GM23338 (cell line): ENCODE measurements around the gene TST. TPM values are rescaled to one million over a fixed set of nuclear protein-coding genes. Genes with fewer than 3 reads are reported as not detected.

Experiments used
- ATAC-seq: fragments of 200-7000 bp; cut with Tn5 transposase; 3 replicates; pipeline ENCODE4 v1.9.1; 2020
- DNase-seq: peaks from one replicate; pipeline ENCODE4 v3.0.0-alpha.2; 2015; ENCODE audit warnings: low spot score
- H2AFZ ChIP-seq: fragments of 200-600 bp; sonication (generic); 2 replicates; pipeline ENCODE4 v1.8.0; 2016; ENCODE audit warnings: antibody characterized with exemption, mild to moderate bottlenecking, moderate library complexity
- H3F3A ChIP-seq: fragments of 200-600 bp; sonication (generic); replicated peaks from 2 replicates; pipeline ENCODE4 v1.8.0; 2017; ENCODE audit warnings: antibody characterized with exemption, mixed run types, low read depth
- H3K27ac ChIP-seq: fragments of 200-600 bp; sonication (generic); 2 replicates; pipeline ENCODE4 v1.6.1; 2016; ENCODE audit warnings: low read depth
- H3K27me3 ChIP-seq: fragments of 200-600 bp; sonication (generic); 2 replicates; pipeline ENCODE4 v1.8.0; 2016; ENCODE audit warnings: mild to moderate bottlenecking, mixed run types, moderate library complexity; ENCODE audit not compliant: insufficient read depth
- H3K36me3 ChIP-seq: fragments of 200-600 bp; sonication (generic); 2 replicates; pipeline ENCODE4 v1.8.0; 2016; ENCODE audit warnings: mild to moderate bottlenecking; ENCODE audit not compliant: insufficient read depth
- H3K4me1 ChIP-seq: fragments of 200-600 bp; sonication (generic); 2 replicates; pipeline ENCODE4 v1.8.0; 2016; ENCODE audit warnings: mild to moderate bottlenecking, moderate library complexity; ENCODE audit not compliant: insufficient read depth
- H3K4me2 ChIP-seq: fragments of 200-600 bp; sonication (generic); 2 replicates; pipeline ENCODE4 v1.7.1; 2017; ENCODE audit warnings: mixed run types
- H3K4me3 ChIP-seq: fragments of 200-600 bp; sonication (generic); 2 replicates; pipeline ENCODE4 v1.6.1; 2016; ENCODE audit warnings: mixed run types
- H3K79me2 ChIP-seq: fragments of 200-600 bp; sonication (generic); replicated peaks from 2 replicates; pipeline ENCODE4 v1.8.0; 2017; ENCODE audit warnings: mild to moderate bottlenecking; ENCODE audit not compliant: insufficient read depth
- H3K9me2 ChIP-seq: fragments of 200-600 bp; sonication (generic); 2 replicates; pipeline ENCODE4 v1.8.0; 2017; ENCODE audit not compliant: insufficient read depth
- H4K20me1 ChIP-seq: fragments of 200-600 bp; sonication (generic); replicated peaks from 2 replicates; pipeline ENCODE4 v1.8.0; 2017; ENCODE audit warnings: mild to moderate bottlenecking; ENCODE audit not compliant: insufficient read depth
- H3K27ac Mint-ChIP-seq: 2 replicates; pipeline ENCODE4 v1.8.0; 2020; ENCODE audit warnings: inconsistent platforms, mild to moderate bottlenecking, moderate library complexity, mixed read lengths
- H3K27me3 Mint-ChIP-seq: 3 replicates; pipeline ENCODE4 v1.8.0; 2022; ENCODE audit warnings: low read depth, mild to moderate bottlenecking, moderate library complexity, mixed read lengths, inconsistent platforms; ENCODE audit not compliant: insufficient read depth, poor library complexity
- H3K36me3 Mint-ChIP-seq: 3 replicates; pipeline ENCODE4 v1.8.0; 2021; ENCODE audit warnings: low read depth, mild to moderate bottlenecking, inconsistent platforms, moderate library complexity, mixed read lengths
- H3K4me1 Mint-ChIP-seq: 3 replicates; pipeline ENCODE4 v1.8.0; 2020; ENCODE audit warnings: mild to moderate bottlenecking, inconsistent platforms, mixed read lengths
- H3K4me3 Mint-ChIP-seq: 3 replicates; pipeline ENCODE4 v1.8.0; 2021; ENCODE audit warnings: moderate library complexity, mild to moderate bottlenecking, inconsistent platforms, mixed read lengths
- H3K9me3 Mint-ChIP-seq: 3 replicates; pipeline ENCODE4 v1.8.0; 2020; ENCODE audit warnings: moderate library complexity, mild to moderate bottlenecking, inconsistent platforms, mixed read lengths
- STAT1 ChIP-seq: IDR thresholded peaks from one replicate; pipeline ENCODE4 v1.6.1; 2016; ENCODE audit warnings: antibody characterized with exemption; ENCODE audit not compliant: unreplicated experiment
- ZNF331 ChIP-seq: fragments of 250-450 bp; sonication (Bioruptor Pico); IDR thresholded peaks from 2 replicates; pipeline ENCODE4 v1.5.0; 2020; ENCODE audit warnings: low read depth, mild to moderate bottlenecking, moderate library complexity
- polyA plus RNA-seq: library from polyadenylated mRNA; unstranded; fragments of >200 nt; fragmentation: Nextera tagmentation; extraction: Ambion mirVana; gene quantifications from 2 replicates; pipeline ENCODE4 v1.2.1, GENCODE V29; 2016
- total RNA-seq: library from RNA; depleted of rRNA; stranded (reverse); fragments of >200 nt; shearing (Covaris generic); gene quantifications from 2 replicates; pipeline ENCODE4 v1.2.3, GENCODE V29; 2014
- TF ChIP-seq, protein P1 (sequence below): fragments of 250-450 bp; sonication (Bioruptor Pico); IDR thresholded peaks from 2 replicates; pipeline ENCODE4 v1.5.0; 2020; ENCODE audit warnings: mild to moderate bottlenecking, moderate library complexity
- TF ChIP-seq, protein P2 (sequence below): IDR thresholded peaks from one replicate; pipeline ENCODE4 v1.6.1; 2018; ENCODE audit warnings: antibody characterized with exemption; ENCODE audit not compliant: unreplicated experiment

TST gene
- total and polyA plus RNA-seq, 2 experiments from 2014 or later, result 14.6 to 32.7 TPM

DNA sequence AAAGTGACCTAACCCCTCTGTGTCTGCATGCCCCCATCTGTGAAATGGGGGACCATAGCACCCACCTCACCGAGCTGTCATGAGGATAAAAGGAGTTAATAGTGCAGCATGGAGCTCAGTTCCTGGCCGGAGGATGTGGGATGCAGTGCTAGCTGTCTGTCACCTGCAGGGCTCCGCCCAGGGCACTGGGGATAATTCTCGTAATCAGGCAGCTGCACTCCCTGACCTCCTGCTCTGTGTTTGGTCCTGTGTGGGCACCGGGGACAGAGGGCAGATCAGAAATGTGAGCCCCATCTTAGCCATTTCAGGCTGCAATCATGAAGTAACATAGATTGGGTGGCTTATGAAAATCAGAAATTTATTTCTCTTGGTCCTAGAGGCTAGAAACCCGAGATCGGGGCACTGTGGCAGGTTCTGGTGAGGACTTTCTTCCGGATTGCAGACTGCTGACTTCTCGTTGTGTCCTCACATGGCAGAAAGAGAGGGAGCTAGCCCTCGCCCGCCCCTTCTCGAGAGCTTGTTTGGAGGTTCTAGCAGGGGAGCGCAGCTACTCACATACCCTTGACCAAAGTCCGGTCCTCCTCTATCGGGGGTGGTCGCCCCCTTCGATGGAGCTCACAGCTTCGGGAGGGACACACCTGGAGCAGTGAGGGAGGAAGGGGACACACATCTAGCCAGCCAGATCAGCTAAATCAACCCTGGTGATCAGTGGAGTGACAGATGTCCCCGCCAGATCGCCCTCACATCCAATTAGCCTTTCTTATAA, 35.5 kb upstream of the TST start (continued):
- TF ChIP-seq, protein P1, sequence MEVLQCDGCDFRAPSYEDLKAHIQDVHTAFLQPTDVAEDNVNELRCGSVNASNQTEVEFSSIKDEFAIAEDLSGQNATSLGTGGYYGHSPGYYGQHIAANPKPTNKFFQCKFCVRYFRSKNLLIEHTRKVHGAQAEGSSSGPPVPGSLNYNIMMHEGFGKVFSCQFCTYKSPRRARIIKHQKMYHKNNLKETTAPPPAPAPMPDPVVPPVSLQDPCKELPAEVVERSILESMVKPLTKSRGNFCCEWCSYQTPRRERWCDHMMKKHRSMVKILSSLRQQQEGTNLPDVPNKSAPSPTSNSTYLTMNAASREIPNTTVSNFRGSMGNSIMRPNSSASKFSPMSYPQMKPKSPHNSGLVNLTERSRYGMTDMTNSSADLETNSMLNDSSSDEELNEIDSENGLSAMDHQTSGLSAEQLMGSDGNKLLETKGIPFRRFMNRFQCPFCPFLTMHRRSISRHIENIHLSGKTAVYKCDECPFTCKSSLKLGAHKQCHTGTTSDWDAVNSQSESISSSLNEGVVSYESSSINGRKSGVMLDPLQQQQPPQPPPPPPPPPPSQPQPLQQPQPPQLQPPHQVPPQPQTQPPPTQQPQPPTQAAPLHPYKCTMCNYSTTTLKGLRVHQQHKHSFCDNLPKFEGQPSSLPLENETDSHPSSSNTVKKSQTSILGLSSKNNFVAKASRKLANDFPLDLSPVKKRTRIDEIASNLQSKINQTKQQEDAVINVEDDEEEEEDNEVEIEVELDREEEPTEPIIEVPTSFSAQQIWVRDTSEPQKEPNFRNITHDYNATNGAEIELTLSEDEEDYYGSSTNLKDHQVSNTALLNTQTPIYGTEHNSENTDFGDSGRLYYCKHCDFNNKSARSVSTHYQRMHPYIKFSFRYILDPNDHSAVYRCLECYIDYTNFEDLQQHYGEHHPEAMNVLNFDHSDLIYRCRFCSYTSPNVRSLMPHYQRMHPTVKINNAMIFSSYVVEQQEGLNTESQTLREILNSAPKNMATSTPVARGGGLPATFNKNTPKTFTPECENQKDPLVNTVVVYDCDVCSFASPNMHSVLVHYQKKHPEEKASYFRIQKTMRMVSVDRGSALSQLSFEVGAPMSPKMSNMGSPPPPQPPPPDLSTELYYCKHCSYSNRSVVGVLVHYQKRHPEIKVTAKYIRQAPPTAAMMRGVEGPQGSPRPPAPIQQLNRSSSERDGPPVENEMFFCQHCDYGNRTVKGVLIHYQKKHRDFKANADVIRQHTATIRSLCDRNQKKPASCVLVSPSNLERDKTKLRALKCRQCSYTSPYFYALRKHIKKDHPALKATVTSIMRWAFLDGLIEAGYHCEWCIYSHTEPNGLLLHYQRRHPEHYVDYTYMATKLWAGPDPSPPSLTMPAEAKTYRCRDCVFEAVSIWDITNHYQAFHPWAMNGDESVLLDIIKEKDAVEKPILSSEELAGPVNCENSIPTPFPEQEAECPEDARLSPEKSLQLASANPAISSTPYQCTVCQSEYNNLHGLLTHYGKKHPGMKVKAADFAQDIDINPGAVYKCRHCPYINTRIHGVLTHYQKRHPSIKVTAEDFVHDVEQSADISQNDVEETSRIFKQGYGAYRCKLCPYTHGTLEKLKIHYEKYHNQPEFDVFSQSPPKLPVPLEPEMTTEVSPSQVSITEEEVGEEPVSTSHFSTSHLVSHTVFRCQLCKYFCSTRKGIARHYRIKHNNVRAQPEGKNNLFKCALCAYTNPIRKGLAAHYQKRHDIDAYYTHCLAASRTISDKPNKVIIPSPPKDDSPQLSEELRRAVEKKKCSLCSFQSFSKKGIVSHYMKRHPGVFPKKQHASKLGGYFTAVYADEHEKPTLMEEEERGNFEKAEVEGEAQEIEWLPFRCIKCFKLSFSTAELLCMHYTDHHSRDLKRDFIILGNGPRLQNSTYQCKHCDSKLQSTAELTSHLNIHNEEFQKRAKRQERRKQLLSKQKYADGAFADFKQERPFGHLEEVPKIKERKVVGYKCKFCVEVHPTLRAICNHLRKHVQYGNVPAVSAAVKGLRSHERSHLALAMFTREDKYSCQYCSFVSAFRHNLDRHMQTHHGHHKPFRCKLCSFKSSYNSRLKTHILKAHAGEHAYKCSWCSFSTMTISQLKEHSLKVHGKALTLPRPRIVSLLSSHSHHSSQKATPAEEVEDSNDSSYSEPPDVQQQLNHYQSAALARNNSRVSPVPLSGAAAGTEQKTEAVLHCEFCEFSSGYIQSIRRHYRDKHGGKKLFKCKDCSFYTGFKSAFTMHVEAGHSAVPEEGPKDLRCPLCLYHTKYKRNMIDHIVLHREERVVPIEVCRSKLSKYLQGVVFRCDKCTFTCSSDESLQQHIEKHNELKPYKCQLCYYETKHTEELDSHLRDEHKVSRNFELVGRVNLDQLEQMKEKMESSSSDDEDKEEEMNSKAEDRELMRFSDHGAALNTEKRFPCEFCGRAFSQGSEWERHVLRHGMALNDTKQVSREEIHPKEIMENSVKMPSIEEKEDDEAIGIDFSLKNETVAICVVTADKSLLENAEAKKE, result no peak

DNA sequence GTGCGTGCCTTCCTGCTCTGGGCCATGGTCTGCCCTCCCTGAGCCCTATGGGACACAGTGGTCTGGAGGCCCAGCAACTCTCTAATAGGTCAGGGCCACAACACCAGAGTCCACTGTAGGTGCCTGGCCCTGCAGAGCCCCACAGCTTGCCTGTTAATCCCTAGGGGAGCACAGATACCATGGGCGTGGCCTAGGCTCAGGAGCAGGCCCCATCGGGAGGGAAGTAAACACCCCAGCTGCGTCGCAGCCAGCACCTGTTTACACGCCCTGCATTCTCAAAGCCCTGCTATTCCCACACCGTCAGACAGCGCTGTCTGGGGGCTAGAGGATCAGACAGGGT, 34.8 kb upstream of the TST start:
- Mint-ChIP-seq H3K9me3 (no peaks in the 10 kb centered on the region), H3K27ac (no peak overlapping the region), H3K36me3 (peaks cover 14% of the 10 kb centered on the region; the same call in 2 of the 3 replicates), H3K4me1 (peaks cover 6% of the 10 kb centered on the region), H3K4me3 (no peak overlapping the region; the same call in 2 of the 3 replicates), H3K27me3 (peaks cover 11% of the 10 kb centered on the region)
- Histone ChIP-seq H3F3A (no peaks in the 10 kb centered on the region), H3K27ac (no peak overlapping the region), H3K4me3 (no peak overlapping the region), H3K27me3 (peaks cover 4% of the 10 kb centered on the region; the same call in 1 of the 2 replicates), H2AFZ (no peak overlapping the region), H3K79me2 (no peaks in the 10 kb centered on the region), H3K36me3 (no peaks in the 10 kb centered on the region; the same call in 1 of the 2 replicates), H3K9me2 (no peaks in the 10 kb centered on the region), H3K4me2 (no peak overlapping the region), H3K4me1 (peaks cover 3% of the 10 kb centered on the region; the same call in 1 of the 2 replicates), H4K20me1 (0 out of 2 replicates have a peak, but pooled peaks cover 8% of the 10 kb centered on the region)
- ATAC-seq, result no peak
- no peak for DNase-seq
- TF ChIP-seq, protein P2, sequence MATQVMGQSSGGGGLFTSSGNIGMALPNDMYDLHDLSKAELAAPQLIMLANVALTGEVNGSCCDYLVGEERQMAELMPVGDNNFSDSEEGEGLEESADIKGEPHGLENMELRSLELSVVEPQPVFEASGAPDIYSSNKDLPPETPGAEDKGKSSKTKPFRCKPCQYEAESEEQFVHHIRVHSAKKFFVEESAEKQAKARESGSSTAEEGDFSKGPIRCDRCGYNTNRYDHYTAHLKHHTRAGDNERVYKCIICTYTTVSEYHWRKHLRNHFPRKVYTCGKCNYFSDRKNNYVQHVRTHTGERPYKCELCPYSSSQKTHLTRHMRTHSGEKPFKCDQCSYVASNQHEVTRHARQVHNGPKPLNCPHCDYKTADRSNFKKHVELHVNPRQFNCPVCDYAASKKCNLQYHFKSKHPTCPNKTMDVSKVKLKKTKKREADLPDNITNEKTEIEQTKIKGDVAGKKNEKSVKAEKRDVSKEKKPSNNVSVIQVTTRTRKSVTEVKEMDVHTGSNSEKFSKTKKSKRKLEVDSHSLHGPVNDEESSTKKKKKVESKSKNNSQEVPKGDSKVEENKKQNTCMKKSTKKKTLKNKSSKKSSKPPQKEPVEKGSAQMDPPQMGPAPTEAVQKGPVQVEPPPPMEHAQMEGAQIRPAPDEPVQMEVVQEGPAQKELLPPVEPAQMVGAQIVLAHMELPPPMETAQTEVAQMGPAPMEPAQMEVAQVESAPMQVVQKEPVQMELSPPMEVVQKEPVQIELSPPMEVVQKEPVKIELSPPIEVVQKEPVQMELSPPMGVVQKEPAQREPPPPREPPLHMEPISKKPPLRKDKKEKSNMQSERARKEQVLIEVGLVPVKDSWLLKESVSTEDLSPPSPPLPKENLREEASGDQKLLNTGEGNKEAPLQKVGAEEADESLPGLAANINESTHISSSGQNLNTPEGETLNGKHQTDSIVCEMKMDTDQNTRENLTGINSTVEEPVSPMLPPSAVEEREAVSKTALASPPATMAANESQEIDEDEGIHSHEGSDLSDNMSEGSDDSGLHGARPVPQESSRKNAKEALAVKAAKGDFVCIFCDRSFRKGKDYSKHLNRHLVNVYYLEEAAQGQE, result no peak
- TF ChIP-seq, protein P1, result no peak
- no peak for TF ChIP-seq STAT1
- TF ChIP-seq ZNF331, result no peak
